IMR-90 (cell line): ENCODE data around the gene CFAP298. TPM values are rescaled to one million over a fixed set of nuclear protein-coding genes. Genes with fewer than 3 reads are reported as not detected.

Experiments used
- ATAC-seq: fragments of 200-7000 bp; cut with Tn5 transposase; 2 replicates; pipeline ENCODE4 v1.9.1; 2020; ENCODE audit warnings: low read depth, mild to moderate bottlenecking, moderate library complexity
- BruUV-seq: library from RNA; stranded (reverse); fragments of 400-500 nt; replicated peaks from 2 replicates; lab custom pipeline; 2021; lab: Mats Ljungman, UMichigan
- CTCF ChIA-PET: fragments of 300-600 bp; formaldehyde crosslinking; extraction: SDS; loops from one replicate; lab custom pipeline; 2021; ENCODE audit warnings: antibody characterized with exemption; lab: Yijun Ruan, JAX
- POLR2A ChIA-PET: fragments of 300-600 bp; sonication (Branson Sonifier 250); formaldehyde crosslinking; loops from one replicate; lab custom pipeline; 2022; ENCODE audit warnings: antibody characterized with exemption; ENCODE audit not compliant: unreplicated experiment; lab: Charles Lee
- DNase-seq: peaks from one replicate; pipeline ENCODE4 v3.0.0; 2013
- H2AFZ ChIP-seq: replicated peaks from 2 replicates; pipeline ENCODE3; 2013; ENCODE audit warnings: low read length, mild to moderate bottlenecking; ENCODE audit not compliant: poor library complexity
- H2AK5ac ChIP-seq: 2 replicates; pipeline ENCODE4 v1.6.1; 2013; ENCODE audit warnings: low read depth, low read length, inconsistent platforms
- H2AK9ac ChIP-seq: replicated peaks from 2 replicates; pipeline ENCODE3; 2013; ENCODE audit warnings: mild to moderate bottlenecking, low read depth, low read length, moderate library complexity; ENCODE audit not compliant: poor library complexity
- H2BK120ac ChIP-seq: 2 replicates; pipeline ENCODE4 v1.6.1; 2013; ENCODE audit warnings: low read depth, low read length, inconsistent platforms
- H2BK15ac ChIP-seq: 3 replicates; pipeline ENCODE4 v1.6.1; 2013; ENCODE audit warnings: low read depth, low read length, inconsistent platforms
- H2BK20ac ChIP-seq: 2 replicates; pipeline ENCODE4 v1.6.1; 2013; ENCODE audit warnings: low read depth, mild to moderate bottlenecking, inconsistent platforms, low read length, moderate library complexity
- H2BK5ac ChIP-seq: 2 replicates; pipeline ENCODE4 v1.6.1; 2013; ENCODE audit warnings: mild to moderate bottlenecking, low read depth, low read length, inconsistent platforms; ENCODE audit not compliant: poor library complexity, severe bottlenecking
- H3K14ac ChIP-seq: replicated peaks from 2 replicates; pipeline ENCODE4 v1.6.1; 2013; ENCODE audit warnings: low read depth, low read length, inconsistent platforms
- H3K18ac ChIP-seq: 2 replicates; pipeline ENCODE4 v1.6.1; 2013; ENCODE audit warnings: low read depth, low read length, control low read depth
- H3K23ac ChIP-seq: 2 replicates; pipeline ENCODE4 v1.6.1; 2013; ENCODE audit warnings: low read depth, low read length, inconsistent platforms
- H3K27ac ChIP-seq: 2 replicates; pipeline ENCODE4 v1.5.1; 2013; ENCODE audit warnings: mild to moderate bottlenecking, control low read depth, low read length; ENCODE audit not compliant: insufficient read depth
- H3K27me3 ChIP-seq: 2 replicates; pipeline ENCODE4 v1.6.1; 2013; ENCODE audit warnings: low read length; ENCODE audit not compliant: control insufficient read depth, insufficient read depth
- H3K36me3 ChIP-seq: 2 replicates; pipeline ENCODE4 v1.6.1; 2013; ENCODE audit warnings: low read length, mixed read lengths; ENCODE audit not compliant: control insufficient read depth, insufficient read depth
- H3K4ac ChIP-seq: 2 replicates; pipeline ENCODE4 v1.6.1; 2013; ENCODE audit warnings: low read depth, low read length, inconsistent platforms
- H3K4me1 ChIP-seq: 2 replicates; pipeline ENCODE4 v1.6.1; 2013; ENCODE audit warnings: low read length, mixed read lengths; ENCODE audit not compliant: control insufficient read depth, insufficient read depth
- H3K4me2 ChIP-seq: 2 replicates; pipeline ENCODE4 v1.6.1; 2013; ENCODE audit warnings: low read depth, mild to moderate bottlenecking, control low read depth, low read length, moderate library complexity
- H3K4me3 ChIP-seq: 2 replicates; pipeline ENCODE4 v1.5.1; 2013; ENCODE audit warnings: low read depth, mild to moderate bottlenecking, control low read depth, low read length, moderate library complexity; ENCODE audit not compliant: insufficient read depth
- H3K56ac ChIP-seq: 2 replicates; pipeline ENCODE4 v1.6.1; 2013; ENCODE audit warnings: low read length, inconsistent platforms; ENCODE audit not compliant: insufficient read depth; ENCODE audit errors: extremely low read depth
- H3K79me1 ChIP-seq, 2 experiments: 2 replicates each; pipeline ENCODE4 v1.6.1; 2013; ENCODE audit warnings: low read length in 2 of 2, inconsistent platforms in 1 of 2, low read depth in 1 of 2
- H3K9ac ChIP-seq: 2 replicates; pipeline ENCODE4 v1.6.1; 2013; ENCODE audit warnings: low read depth, low read length, control low read depth
- H3K9me1 ChIP-seq: 2 replicates; pipeline ENCODE4 v1.6.1; 2013; ENCODE audit warnings: low read length, inconsistent platforms; ENCODE audit not compliant: insufficient read depth
- H3K9me3 ChIP-seq: 2 replicates; pipeline ENCODE4 v1.6.1; 2013; ENCODE audit warnings: low read length; ENCODE audit not compliant: control insufficient read depth, insufficient read depth
- H4K20me1 ChIP-seq: 2 replicates; pipeline ENCODE4 v1.6.1; 2013; ENCODE audit warnings: low read length, inconsistent platforms; ENCODE audit not compliant: insufficient read depth
- H4K5ac ChIP-seq: 2 replicates; pipeline ENCODE4 v1.6.1; 2013; ENCODE audit warnings: mild to moderate bottlenecking, low read depth, low read length, control low read depth
- H4K8ac ChIP-seq, 2 experiments: 2 replicates each; pipeline ENCODE4 v1.6.1; 2013; ENCODE audit warnings: low read depth in 2 of 2, low read length in 2 of 2, control low read depth in 1 of 2, inconsistent platforms in 1 of 2
- H4K91ac ChIP-seq: 2 replicates; pipeline ENCODE4 v1.6.1; 2013; ENCODE audit warnings: low read depth, low read length, inconsistent platforms; ENCODE audit not compliant: insufficient read depth
- BHLHE40 ChIP-seq: fragments of 150-350 bp; IDR thresholded peaks from 2 replicates; pipeline ENCODE4 v1.6.1; 2016; ENCODE audit warnings: mild to moderate bottlenecking, low read depth, low read length
- CEBPB ChIP-seq: IDR thresholded peaks from 2 replicates; pipeline ENCODE4 v1.6.1; 2012; ENCODE audit warnings: low read depth, low read length, improper control_type of control experiment
- CHD1 ChIP-seq: IDR thresholded peaks from 2 replicates; pipeline ENCODE4 v1.6.1; 2012; ENCODE audit warnings: low read depth, low read length, improper control_type of control experiment
- CTCF ChIP-seq: conservative IDR thresholded peaks from 2 replicates; pipeline ENCODE4 v1.5.1; 2012; ENCODE audit warnings: mild to moderate bottlenecking, low read depth, low read length, improper control_type of control experiment
- ELK1 ChIP-seq: fragments of 150-350 bp; IDR thresholded peaks from 2 replicates; pipeline ENCODE4 v1.6.1; 2016; ENCODE audit warnings: low read depth, mild to moderate bottlenecking, low read length, moderate library complexity, borderline replicate concordance
- FOS ChIP-seq: fragments of 150-350 bp; IDR thresholded peaks from 2 replicates; pipeline ENCODE4 v1.6.1; 2016; ENCODE audit warnings: low read depth, low read length
- MAFK ChIP-seq: IDR thresholded peaks from 2 replicates; pipeline ENCODE4 v1.6.1; 2012; ENCODE audit warnings: low read depth, low read length, improper control_type of control experiment
- MAZ ChIP-seq: IDR thresholded peaks from 2 replicates; pipeline ENCODE4 v1.6.1; 2012; ENCODE audit warnings: low read depth, mild to moderate bottlenecking, low read length, improper control_type of control experiment, moderate library complexity, borderline replicate concordance
- MXI1 ChIP-seq: IDR thresholded peaks from 2 replicates; pipeline ENCODE4 v1.6.1; 2012; ENCODE audit warnings: low read depth, mild to moderate bottlenecking, low read length, moderate library complexity, borderline replicate concordance
- RAD21 ChIP-seq: IDR thresholded peaks from 2 replicates; pipeline ENCODE4 v1.6.1; 2012; ENCODE audit warnings: low read length, improper control_type of control experiment
- RCOR1 ChIP-seq: IDR thresholded peaks from 2 replicates; pipeline ENCODE4 v1.6.1; 2012; ENCODE audit warnings: mild to moderate bottlenecking, low read length, improper control_type of control experiment; ENCODE audit not compliant: insufficient replicate concordance
- RFX5 ChIP-seq: IDR thresholded peaks from 2 replicates; pipeline ENCODE4 v1.8.0; 2012; ENCODE audit warnings: low read depth, mild to moderate bottlenecking, low read length, moderate library complexity
- SMC3 ChIP-seq: fragments of 150-350 bp; IDR thresholded peaks from 2 replicates; pipeline ENCODE4 v1.6.1; 2016; ENCODE audit warnings: low read depth, mild to moderate bottlenecking, antibody characterized with exemption, low read length, moderate library complexity
- WGBS, 2 experiments: methylation state at CpG; one replicate each; pipeline versions ENCODE4 v1.1.5 to v1.1.7; 2013; ENCODE audit warnings: missing lambda C conversion rate in 2 of 2; ENCODE audit not compliant: insufficient read length in 1 of 2; ENCODE audit errors: extremely low coverage in 2 of 2; 5-methylcytosine and 5-hydroxymethylcytosine counted together
- dilution Hi-C: fragments of 300-500 bp; cut with HindIII; formaldehyde crosslinking; loops from one replicate; pipeline ENCODE4 v1.14.3; 2018; ENCODE audit warnings: low sequenced_read_pairs; ENCODE audit not compliant: unreplicated experiment
- in situ Hi-C: fragments of 300-500 bp; cut with MboI; formaldehyde crosslinking; loops from 3 replicates; pipeline ENCODE4 v1.14.3; 2019; ENCODE audit warnings: low sequenced_read_pairs, inconsistent platforms, mixed read lengths
- intact Hi-C: fragments of 100-400 bp; cut with micrococcal nuclease; formaldehyde crosslinking; loops from 2 replicates; pipeline ENCODE4 v1.10.0; 2022
- polyA plus RNA-seq, 3 experiments: library from polyadenylated mRNA; depleted of rRNA; stranded (reverse); fragments of >200 nt; gene quantifications; 2 replicates each; pipeline ENCODE4 v1.2.3, GENCODE V29; 2012; ENCODE audit warnings: low replicate concordance in 1 of 3
- total RNA-seq: library from RNA; depleted of rRNA; stranded (reverse); fragments of >200 nt; gene quantifications from 2 replicates; pipeline ENCODE4 v1.2.3, GENCODE V29; 2012

The CFAP298 gene
- total and polyA plus RNA-seq, 2 of the 4 experiments (the other 2 are of a cell fraction): 8.1 to 25.7 TPM

- Histone ChIP-seq H3K27ac (peak overlapping the region; percentile 58), H4K8ac (peak overlapping the region; percentile 50 to 64; a peak in 3 of 4 replicates), H3K4ac (peak overlapping the region; percentile 47), H4K20me1 (no peaks in the 10 kb centered on the region), H3K27me3 (peaks cover 10% of the 10 kb centered on the region), H3K9me3 (no peaks in the 10 kb centered on the region; the same call in 1 of the 2 replicates), H2BK15ac (no peak overlapping the region), H3K4me3 (peak overlapping the region; percentile 47), H3K56ac (no peak overlapping the region), H3K79me1 (no peaks in the 10 kb centered on the region), H2BK20ac (no peak overlapping the region), H3K4me2 (peak overlapping the region; percentile 84), H3K18ac (0 out of 2 replicates have a peak overlapping the region, but pooled peaks have one; percentile 9), H2BK5ac (peak overlapping the region; percentile 27), H3K4me1 (no peaks in the 10 kb centered on the region), H3K9ac (peak overlapping the region; percentile 56), H3K36me3 (no peaks in the 10 kb centered on the region), H2AK9ac (peak overlapping the region; percentile 83), H4K5ac (peak overlapping the region; percentile 9), H2BK120ac (0 out of 2 replicates have a peak overlapping the region, but pooled peaks have one; percentile 2), H2AK5ac (no peak overlapping the region), H3K23ac (0 out of 2 replicates have a peak overlapping the region, but pooled peaks have one; percentile 8), H2AFZ (peak overlapping the region; percentile 96), H3K14ac (0 out of 2 replicates have a peak overlapping the region, but pooled peaks have one; percentile 27), H3K9me1 (no peaks in the 10 kb centered on the region), H4K91ac (0 out of 2 replicates have a peak overlapping the region, but pooled peaks have one; percentile 26)
- DNase-seq (peak; percentile 79), ATAC-seq (peak; percentile 93)
- intact Hi-C loops (loop anchor here (1.0 kb wide), 2 partner anchors 155 to 166 kb away; no protein-coding TSS in a partner anchor), dilution Hi-C loops (no loop called here), in situ Hi-C loops (loop anchor here (5.0 kb wide), 1 partner anchor 162 kb away; no protein-coding TSS in a partner anchor)
- WGBS, 2 experiments: 5% methylated on average over 28 of the region's 61 CpGs; no CpG with 5 or more reads in 1 of the 2 experiments
- no TSS peak for BruUV-seq
- CTCF ChIA-PET: interaction anchor here (0.6 to 3.2 kb wide), 10 partner anchors 9 to 244 kb away, joined by 3 to 12 read pairs (median 3); partner anchors contain the start of gene URB1
- POLR2A ChIA-PET: no interaction called here
- TF ChIP-seq RAD21 (peak; percentile 75), MAFK (no peak), MAZ (peak; percentile 45; the same call in 1 of the 2 replicates), RCOR1 (peak; percentile 56), FOS (no peak), CHD1 (0 out of 2 replicates have a peak, but pooled peaks have one; percentile 52), ELK1 (no peak), RFX5 (no peak), SMC3 (peak; percentile 76), CEBPB (no peak), CTCF (peak; percentile 82), BHLHE40 (peak; percentile 17; the same call in 1 of the 2 replicates), MXI1 (peak; percentile 40; the same call in 1 of the 2 replicates)
These were observed 42.6 kb downstream of the CFAP298 start for GRCh38 chr21:32569261-32570230.
